ENCODE results near the gene AGBL1.

Gene AGBL1

DNA sequence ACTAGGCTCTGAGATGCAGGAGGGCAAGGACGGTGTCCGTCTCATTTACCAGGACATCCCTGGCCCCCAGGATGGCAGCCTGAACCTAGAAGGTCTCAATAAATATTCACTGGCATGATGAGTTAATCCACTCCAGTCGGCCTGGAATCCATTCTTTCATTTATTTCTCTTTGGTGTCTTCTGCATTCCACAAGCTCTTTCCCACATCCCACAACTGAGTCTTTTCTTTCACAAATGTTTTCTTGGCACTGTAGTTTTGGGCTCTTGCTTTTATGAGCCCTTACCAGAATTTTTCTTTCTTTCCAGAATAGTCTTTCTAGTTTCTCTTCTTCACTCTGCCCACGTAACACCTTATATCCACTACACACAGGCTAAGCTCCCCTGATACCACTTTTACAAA, 778.0 kb downstream of the AGBL1 start:
- H3K27ac Mint-ChIP-seq, result no peak overlapping the region
- H3K4me1 Mint-ChIP-seq, result no peaks in the 10 kb centered on the region
- no peak overlapping the region for H3K4me3 Mint-ChIP-seq
- no peaks in the 10 kb centered on the region for H3K9me3 Mint-ChIP-seq
- no peak for DNase-seq
- H3K27me3 Mint-ChIP-seq (ENCODE audit: low read depth, poor library complexity), result peaks cover 8% of the 10 kb centered on the region
- TF ChIP-seq, protein P1, sequence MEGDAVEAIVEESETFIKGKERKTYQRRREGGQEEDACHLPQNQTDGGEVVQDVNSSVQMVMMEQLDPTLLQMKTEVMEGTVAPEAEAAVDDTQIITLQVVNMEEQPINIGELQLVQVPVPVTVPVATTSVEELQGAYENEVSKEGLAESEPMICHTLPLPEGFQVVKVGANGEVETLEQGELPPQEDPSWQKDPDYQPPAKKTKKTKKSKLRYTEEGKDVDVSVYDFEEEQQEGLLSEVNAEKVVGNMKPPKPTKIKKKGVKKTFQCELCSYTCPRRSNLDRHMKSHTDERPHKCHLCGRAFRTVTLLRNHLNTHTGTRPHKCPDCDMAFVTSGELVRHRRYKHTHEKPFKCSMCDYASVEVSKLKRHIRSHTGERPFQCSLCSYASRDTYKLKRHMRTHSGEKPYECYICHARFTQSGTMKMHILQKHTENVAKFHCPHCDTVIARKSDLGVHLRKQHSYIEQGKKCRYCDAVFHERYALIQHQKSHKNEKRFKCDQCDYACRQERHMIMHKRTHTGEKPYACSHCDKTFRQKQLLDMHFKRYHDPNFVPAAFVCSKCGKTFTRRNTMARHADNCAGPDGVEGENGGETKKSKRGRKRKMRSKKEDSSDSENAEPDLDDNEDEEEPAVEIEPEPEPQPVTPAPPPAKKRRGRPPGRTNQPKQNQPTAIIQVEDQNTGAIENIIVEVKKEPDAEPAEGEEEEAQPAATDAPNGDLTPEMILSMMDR (IDR thresholded peaks at IDR 0.05), result no peak
- no peaks in the 10 kb centered on the region for H3K36me3 Mint-ChIP-seq (ENCODE audit: low read depth)

DNA sequence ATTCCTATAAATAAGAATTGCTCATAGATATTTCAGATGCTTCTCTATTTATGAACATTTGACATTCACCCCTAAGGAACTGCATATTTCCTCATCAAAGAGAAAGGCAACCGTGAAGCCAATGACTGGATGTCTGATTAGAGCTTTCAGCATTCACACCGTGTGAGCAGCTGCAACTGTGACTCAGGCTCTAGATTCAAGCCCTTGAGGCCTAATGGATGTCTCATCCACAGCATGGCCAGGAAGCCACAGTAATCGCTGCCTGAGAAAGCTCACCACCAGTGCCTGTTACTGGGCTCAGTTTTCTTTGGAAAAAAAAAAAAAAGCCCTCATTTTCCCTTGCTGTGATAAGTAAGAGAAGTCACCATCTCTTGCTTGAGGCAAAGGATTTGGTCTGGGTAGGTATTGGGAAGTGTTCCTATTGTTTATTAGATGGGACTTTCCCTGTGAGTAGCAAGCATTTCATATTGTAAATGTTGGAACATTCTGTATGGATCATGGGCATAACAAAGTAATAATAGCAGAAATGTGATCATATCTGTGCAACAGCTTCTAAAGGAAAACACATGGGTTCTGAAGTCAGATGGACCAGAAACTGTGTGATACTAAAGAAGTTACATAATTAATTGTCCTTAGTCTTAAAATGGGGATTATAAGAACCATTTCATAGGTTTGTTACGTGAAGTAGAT, 783.7 kb downstream of the AGBL1 start:
- Mint-ChIP-seq H3K4me3 (no peak overlapping the region), H3K27me3 (ENCODE audit: low read depth, poor library complexity) (peaks cover 4% of the 10 kb centered on the region), H3K27ac (no peak overlapping the region), H3K4me1 (no peaks in the 10 kb centered on the region), H3K9me3 (no peaks in the 10 kb centered on the region), H3K36me3 (ENCODE audit: low read depth) (no peaks in the 10 kb centered on the region)
- no peak for DNase-seq
- TF ChIP-seq, protein P1 (IDR thresholded peaks at IDR 0.05), result no peak

DNA sequence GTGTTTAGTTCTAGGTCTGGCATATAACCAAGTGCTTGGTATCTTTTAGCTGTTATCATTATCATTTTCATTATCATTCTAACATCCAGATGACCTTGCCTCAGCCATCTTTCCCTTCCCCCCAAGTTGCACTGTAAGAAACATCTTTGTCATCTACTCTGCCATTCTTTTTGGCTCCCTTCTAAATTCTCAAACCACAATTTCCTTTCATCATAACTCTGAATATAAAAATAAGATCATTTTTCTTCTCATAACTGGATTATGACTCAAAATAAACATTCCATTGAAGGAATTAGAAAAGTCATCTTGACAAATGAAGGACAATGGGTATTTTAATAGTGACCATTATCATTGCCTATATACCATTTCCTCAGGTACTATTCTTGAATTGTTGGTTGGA, 786.2 kb downstream of the AGBL1 start:
- DNase-seq, result no peak

DNA sequence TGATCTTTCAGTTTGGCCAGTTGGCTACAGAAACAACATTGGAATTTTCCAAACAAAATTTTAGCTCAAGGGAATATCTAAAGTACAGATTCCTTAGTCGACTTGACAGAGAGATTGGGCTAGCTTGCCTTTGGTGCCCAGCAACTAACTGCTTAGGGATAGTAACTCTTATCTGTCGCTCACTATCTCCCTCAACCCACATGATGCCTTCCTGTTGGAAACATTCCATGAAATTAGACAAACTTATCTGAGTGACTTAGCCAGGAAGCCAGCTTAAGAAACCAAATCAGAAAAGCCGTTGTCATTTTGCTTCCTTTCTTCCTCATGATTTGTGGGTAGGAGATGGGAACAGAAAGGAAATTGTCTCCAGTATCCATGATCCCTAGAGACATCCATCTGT, 791.2 kb downstream of the AGBL1 start:
- Mint-ChIP-seq H3K36me3 (ENCODE audit: low read depth) (no peaks in the 10 kb centered on the region), H3K9me3 (no peaks in the 10 kb centered on the region), H3K27me3 (ENCODE audit: low read depth, poor library complexity) (no peaks in the 10 kb centered on the region), H3K27ac (no peak overlapping the region), H3K4me3 (no peak overlapping the region), H3K4me1 (peaks cover 7% of the 10 kb centered on the region)
- TF ChIP-seq, protein P1 (IDR thresholded peaks at IDR 0.05), result no peak
- no peak for DNase-seq

More for the DNA sequence above, 786.2 kb downstream of the AGBL1 start:
- Mint-ChIP-seq H3K27me3 (ENCODE audit: low read depth, poor library complexity) (peaks cover 4% of the 10 kb centered on the region), H3K36me3 (ENCODE audit: low read depth) (no peaks in the 10 kb centered on the region), H3K4me3 (no peak overlapping the region), H3K4me1 (no peaks in the 10 kb centered on the region), H3K27ac (no peak overlapping the region), H3K9me3 (no peaks in the 10 kb centered on the region)
- TF ChIP-seq, protein P1 (IDR thresholded peaks at IDR 0.05), result no peak

DNA sequence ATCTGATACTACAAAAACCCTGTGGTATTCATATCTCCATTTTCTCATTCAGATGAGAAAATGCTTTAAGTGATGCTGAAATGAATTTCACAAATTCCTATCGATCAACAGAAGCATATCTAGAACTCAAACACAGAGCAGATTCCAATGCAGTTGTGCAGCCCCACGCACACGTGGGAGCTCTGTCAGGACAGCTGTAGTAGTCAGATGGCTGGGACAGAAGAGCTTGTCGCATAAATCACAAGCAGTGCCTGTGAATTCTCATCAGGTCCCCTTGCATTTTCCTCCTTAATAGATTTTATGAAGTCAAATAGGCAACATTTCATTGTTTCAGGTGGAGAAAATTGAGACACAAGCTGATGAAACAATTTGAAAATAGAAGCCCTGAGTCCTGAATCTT, 792.3 kb downstream of the AGBL1 start:
- H3K4me1 Mint-ChIP-seq, result peaks cover 7% of the 10 kb centered on the region
- H3K4me3 Mint-ChIP-seq, result no peak overlapping the region
- TF ChIP-seq, protein P1 (IDR thresholded peaks at IDR 0.05), result no peak
- H3K9me3 Mint-ChIP-seq, result no peaks in the 10 kb centered on the region
- H3K27me3 Mint-ChIP-seq (ENCODE audit: low read depth, poor library complexity), result no peaks in the 10 kb centered on the region
- H3K27ac Mint-ChIP-seq, result no peak overlapping the region
- DNase-seq, result no peak
- H3K36me3 Mint-ChIP-seq (ENCODE audit: low read depth), result no peaks in the 10 kb centered on the region

DNA sequence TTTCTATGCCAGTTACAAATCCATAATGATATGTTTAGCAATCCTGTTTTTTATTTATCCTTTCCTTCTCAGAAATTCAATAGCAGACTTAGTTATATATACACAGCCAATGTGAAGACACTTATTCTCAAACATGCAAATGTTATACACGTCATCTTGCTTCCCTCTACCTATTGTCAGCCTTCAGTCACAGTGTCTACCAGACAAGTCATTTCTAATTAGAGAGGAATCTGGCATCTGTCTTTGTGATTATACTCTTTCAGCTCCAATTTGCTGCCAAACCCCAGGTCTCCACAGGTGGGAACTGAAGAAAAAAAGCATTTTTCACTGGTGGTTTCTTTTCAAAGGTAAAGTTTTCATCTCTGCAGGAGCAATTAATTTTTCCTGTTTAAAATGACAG, 793.1 kb downstream of the AGBL1 start:
- Mint-ChIP-seq H3K4me1 (peaks cover 7% of the 10 kb centered on the region), H3K9me3 (no peaks in the 10 kb centered on the region), H3K27ac (no peak overlapping the region), H3K4me3 (no peak overlapping the region), H3K27me3 (ENCODE audit: low read depth, poor library complexity) (no peaks in the 10 kb centered on the region), H3K36me3 (ENCODE audit: low read depth) (no peaks in the 10 kb centered on the region)
- no peak for DNase-seq
- TF ChIP-seq, protein P1 (IDR thresholded peaks at IDR 0.05), result no peak

Data from nephron progenitor cell (in vitro differentiated cells).